PFSK-1 (cell line): ENCODE results near the gene MAPKBP1.

Experiments
- FOXP2 ChIP-seq: optimal IDR thresholded peaks from 2 replicates; pipeline ENCODE3; 2011; ENCODE audit warnings: borderline replicate concordance, control low read depth, inconsistent platforms; ENCODE audit not compliant: insufficient read depth; ENCODE audit errors: extremely low read length, extremely low read depth
- POLR2AphosphoS5 ChIP-seq: IDR thresholded peaks from 2 replicates; pipeline ENCODE4 v1.6.1; 2012; ENCODE audit warnings: low read depth, mild to moderate bottlenecking, control low read depth, low read length, moderate library complexity
- SIN3A ChIP-seq: IDR thresholded peaks from 2 replicates; pipeline ENCODE4 v1.6.1; 2012; ENCODE audit warnings: mild to moderate bottlenecking, low read length, moderate library complexity, borderline replicate concordance; ENCODE audit not compliant: insufficient read depth
- TAF1 ChIP-seq: IDR thresholded peaks from 2 replicates; pipeline ENCODE4 v1.6.1; 2012; ENCODE audit warnings: low read length, control low read depth, borderline replicate concordance; ENCODE audit not compliant: insufficient read depth
- TF ChIP-seq, protein P1 (sequence below), 2 experiments: IDR thresholded peaks; 2 replicates each; pipeline versions ENCODE4 v1.6.1 to v1.8.0; 2011 to 2012; ENCODE audit warnings: low read depth in 2 of 2, low read length in 2 of 2, control low read depth in 1 of 2, inconsistent platforms in 1 of 2, mild to moderate bottlenecking in 1 of 2, moderate library complexity in 1 of 2; ENCODE audit not compliant: insufficient read depth in 1 of 2

The MAPKBP1 gene

DNA sequence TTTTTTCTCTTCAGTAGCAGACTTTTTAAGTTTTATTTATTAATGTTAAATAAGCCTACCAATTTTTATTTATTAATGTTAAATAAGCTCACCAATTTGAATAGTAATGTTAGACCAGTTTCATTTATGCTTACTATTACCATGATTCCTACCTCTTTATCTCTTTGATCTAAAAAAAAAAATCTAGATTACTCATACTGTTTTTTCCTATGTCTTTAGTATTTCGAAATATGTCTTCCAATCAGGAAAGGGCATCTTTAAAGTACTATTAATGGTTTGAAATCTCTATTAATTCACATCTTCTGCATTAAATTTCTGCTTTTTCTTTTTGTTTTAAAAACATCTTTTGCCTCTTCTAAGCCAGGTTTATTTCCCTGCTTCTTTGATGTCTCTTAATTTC, 27.5 kb upstream of the MAPKBP1 start:
- TF ChIP-seq, protein P1, sequence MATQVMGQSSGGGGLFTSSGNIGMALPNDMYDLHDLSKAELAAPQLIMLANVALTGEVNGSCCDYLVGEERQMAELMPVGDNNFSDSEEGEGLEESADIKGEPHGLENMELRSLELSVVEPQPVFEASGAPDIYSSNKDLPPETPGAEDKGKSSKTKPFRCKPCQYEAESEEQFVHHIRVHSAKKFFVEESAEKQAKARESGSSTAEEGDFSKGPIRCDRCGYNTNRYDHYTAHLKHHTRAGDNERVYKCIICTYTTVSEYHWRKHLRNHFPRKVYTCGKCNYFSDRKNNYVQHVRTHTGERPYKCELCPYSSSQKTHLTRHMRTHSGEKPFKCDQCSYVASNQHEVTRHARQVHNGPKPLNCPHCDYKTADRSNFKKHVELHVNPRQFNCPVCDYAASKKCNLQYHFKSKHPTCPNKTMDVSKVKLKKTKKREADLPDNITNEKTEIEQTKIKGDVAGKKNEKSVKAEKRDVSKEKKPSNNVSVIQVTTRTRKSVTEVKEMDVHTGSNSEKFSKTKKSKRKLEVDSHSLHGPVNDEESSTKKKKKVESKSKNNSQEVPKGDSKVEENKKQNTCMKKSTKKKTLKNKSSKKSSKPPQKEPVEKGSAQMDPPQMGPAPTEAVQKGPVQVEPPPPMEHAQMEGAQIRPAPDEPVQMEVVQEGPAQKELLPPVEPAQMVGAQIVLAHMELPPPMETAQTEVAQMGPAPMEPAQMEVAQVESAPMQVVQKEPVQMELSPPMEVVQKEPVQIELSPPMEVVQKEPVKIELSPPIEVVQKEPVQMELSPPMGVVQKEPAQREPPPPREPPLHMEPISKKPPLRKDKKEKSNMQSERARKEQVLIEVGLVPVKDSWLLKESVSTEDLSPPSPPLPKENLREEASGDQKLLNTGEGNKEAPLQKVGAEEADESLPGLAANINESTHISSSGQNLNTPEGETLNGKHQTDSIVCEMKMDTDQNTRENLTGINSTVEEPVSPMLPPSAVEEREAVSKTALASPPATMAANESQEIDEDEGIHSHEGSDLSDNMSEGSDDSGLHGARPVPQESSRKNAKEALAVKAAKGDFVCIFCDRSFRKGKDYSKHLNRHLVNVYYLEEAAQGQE (IDR thresholded peaks at IDR 0.05; ENCODE audit: insufficient read depth in 1 of 2, low read depth in 2 of 2, low read length in 2 of 2), result no peak
- TF ChIP-seq FOXP2 (no peak), SIN3A (no peak), TAF1 (no peak), POLR2AphosphoS5 (no peak)

DNA sequence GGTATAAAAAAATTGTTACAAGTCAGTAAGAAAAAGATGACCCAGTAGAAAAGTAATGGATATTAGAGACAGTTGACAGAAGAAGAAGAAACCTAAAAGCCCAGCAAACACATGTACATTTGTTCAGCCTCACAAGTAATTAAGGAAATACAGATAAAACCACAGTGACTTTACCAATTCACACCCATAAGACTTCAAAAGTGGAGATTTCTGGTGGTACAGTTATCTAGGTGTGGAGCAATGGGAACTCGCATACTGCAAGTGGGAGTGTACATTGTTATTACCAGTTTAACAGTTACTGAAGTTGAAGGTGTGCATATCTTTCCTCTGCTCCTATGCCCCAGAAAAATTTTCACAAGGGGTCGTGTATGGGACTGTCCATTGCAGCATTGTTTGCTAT, 18.1 kb upstream of the MAPKBP1 start:
- no peak for TF ChIP-seq TAF1
- no peak for TF ChIP-seq SIN3A
- TF ChIP-seq POLR2AphosphoS5, result no peak

DNA sequence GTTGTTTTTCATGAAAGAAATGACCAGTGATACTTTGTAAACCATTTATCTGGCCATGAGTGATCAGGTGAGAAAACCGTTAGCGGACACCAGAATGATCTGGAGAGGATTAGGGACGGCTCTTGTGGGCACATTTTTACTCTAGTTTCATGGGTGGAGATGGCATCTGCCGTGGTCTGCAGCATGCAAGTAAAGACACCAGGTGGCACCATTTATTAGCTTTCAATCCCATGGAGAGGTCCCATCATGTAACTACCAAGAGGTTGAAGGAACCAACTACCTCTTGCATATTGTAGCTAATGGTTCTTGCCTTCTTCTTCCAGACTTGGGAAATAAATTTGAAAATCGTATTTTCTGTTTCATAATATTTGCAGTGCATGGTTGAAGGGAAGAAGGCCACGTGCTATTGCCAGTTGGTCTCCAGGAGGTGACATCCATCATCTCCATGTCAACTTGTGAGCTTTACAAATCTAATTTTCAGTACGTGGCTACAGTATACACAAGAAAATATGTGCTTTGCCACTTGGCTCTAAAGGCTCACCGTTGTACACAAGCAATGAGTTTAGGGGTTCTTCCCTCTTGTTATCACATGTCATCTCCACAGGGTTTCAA, 1.5 kb upstream of the MAPKBP1 start:
- no peak for TF ChIP-seq POLR2AphosphoS5
- TF ChIP-seq TAF1, result no peak
- no peak for TF ChIP-seq SIN3A
- TF ChIP-seq FOXP2, result no peak
- TF ChIP-seq, protein P1 (IDR thresholded peaks at IDR 0.05; ENCODE audit: insufficient read depth in 1 of 2, low read depth in 2 of 2, low read length in 2 of 2), result no peak

- no peak for TF ChIP-seq POLR2AphosphoS5
- TF ChIP-seq SIN3A, result no peak
- no peak for TF ChIP-seq FOXP2
- no peak for TF ChIP-seq TAF1
- TF ChIP-seq, protein P1 (IDR thresholded peaks at IDR 0.05; ENCODE audit: insufficient read depth in 1 of 2, low read depth in 2 of 2, low read length in 2 of 2), result no peak
Observed at GRCh38 chr15:41773332-41773728, 954 bp upstream of the MAPKBP1 start.

DNA sequence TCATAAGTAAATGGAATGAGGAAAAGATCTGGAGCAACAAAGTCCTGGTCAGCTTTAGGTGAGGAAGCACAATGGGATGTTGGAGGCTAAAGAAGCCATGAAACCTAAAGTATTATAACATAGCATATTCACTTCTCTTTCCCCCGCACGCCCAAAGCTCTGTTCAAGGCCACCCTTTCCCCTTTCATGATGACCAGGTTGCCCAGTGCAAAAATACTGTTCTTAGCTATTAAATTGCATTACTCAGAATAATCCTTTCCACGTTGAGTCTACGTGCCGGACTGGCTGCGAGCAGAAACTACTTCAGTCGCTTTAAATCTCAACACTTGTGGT, 589 bp upstream of the MAPKBP1 start:
- TF ChIP-seq, protein P1 (IDR thresholded peaks at IDR 0.05; ENCODE audit: insufficient read depth in 1 of 2, low read depth in 2 of 2, low read length in 2 of 2), result no peak
- no peak for TF ChIP-seq POLR2AphosphoS5
- no peak for TF ChIP-seq FOXP2
- no peak for TF ChIP-seq TAF1
- TF ChIP-seq SIN3A, result no peak
